ENCODE data around the gene GNG2.
"Not testable (repeated sequence)": the region's sequence is repeated elsewhere in the genome, so short reads cannot be mapped to it uniquely, and the experiment has no call there.

The GNG2 gene

DNA sequence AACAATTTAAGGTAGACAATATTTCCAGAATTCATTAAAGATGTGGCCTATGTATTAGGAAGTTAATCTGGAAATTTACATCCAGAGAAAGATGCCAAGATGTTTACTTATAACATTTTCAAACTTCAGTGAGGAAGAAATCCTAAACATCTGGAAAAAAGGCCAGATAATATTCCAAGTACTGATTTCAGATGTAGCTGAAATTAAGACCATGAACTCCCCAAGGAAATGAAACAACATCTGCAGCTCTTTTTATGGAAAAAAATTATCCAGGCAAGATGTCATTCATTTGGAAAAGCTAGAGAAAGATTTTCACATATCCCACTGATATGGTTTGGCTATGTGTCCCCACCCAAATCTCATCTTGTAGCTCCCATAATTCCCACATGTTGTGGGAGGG is 35.0 kb downstream of the GNG2 start:
- no peaks in the 10 kb centered on the region for H3K9me3 ChIP-seq (ENCODE audit: control insufficient read depth, insufficient read depth, low read length)
- TF ChIP-seq CTCF (IDR thresholded peaks at IDR 0.05; ENCODE audit: low read depth, low read length, poor library complexity, severe bottlenecking) (no peak), EZH2phosphoT487 (IDR thresholded peaks at IDR 0.05; ENCODE audit: borderline replicate concordance, low read length) (no peak)
- no peaks in the 10 kb centered on the region for H3K4me1 ChIP-seq (ENCODE audit: control insufficient read depth, low read length)
- H3F3A ChIP-seq (ENCODE audit: control insufficient read depth, insufficient read depth), result no peaks in the 10 kb centered on the region
- H3K4me3 ChIP-seq (ENCODE audit: low read length), result no peak overlapping the region
- no peaks in the 10 kb centered on the region for H3K36me3 ChIP-seq (ENCODE audit: control insufficient read depth, low read length)
- no peaks in the 10 kb centered on the region for H3K9me2 ChIP-seq (replicated peaks; ENCODE audit: control insufficient read depth, low read length)
- H4K20me1 ChIP-seq (ENCODE audit: control insufficient read depth, insufficient read depth, low read depth, low read length), result no peaks in the 10 kb centered on the region
- H3K4me2 ChIP-seq (ENCODE audit: low read length), result no peak overlapping the region
- H3K79me2 ChIP-seq (ENCODE audit: control insufficient read depth, low read length), result no peaks in the 10 kb centered on the region
- no peak overlapping the region for H3K27ac ChIP-seq (ENCODE audit: low read depth, low read length)
- H3K27me3 ChIP-seq (ENCODE audit: control insufficient read depth, low read length), result no peaks in the 10 kb centered on the region

DNA sequence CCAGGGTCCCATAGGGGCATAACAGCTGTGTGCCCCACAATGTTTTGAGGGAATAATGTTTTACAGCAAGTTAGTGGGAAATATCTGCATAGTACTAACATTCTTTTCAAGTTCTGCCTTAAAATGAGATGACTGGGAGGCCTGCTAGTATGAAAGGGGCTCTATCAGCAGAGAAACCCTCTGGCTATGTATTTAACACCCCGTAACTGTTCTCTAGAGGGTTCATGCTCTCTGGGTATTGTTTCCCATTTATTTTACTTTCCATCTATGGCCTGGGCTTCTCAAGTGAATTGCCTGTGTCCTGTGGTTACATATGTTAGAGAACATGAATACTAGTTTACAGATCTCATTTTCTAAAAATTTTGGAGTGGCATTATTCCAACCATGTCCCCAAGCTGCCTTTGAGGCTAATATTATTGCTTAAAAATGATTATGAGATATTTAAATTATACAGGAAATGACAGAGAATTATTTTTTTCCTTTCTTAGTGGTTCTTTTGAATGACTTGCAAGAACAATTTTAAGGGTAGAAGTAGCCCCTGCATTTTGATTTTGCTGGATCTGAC is 37.5 kb downstream of the GNG2 start:
- Histone ChIP-seq H3K9me2 (replicated peaks; ENCODE audit: control insufficient read depth, low read length) (no peaks in the 10 kb centered on the region), H3K4me2 (ENCODE audit: low read length) (no peak overlapping the region), H3K4me1 (ENCODE audit: control insufficient read depth, low read length) (no peaks in the 10 kb centered on the region), H3F3A (ENCODE audit: control insufficient read depth, insufficient read depth) (no peaks in the 10 kb centered on the region), H4K20me1 (ENCODE audit: control insufficient read depth, insufficient read depth, low read depth, low read length) (no peaks in the 10 kb centered on the region), H3K27me3 (ENCODE audit: control insufficient read depth, low read length) (no peaks in the 10 kb centered on the region), H3K36me3 (ENCODE audit: control insufficient read depth, low read length) (no peaks in the 10 kb centered on the region), H3K4me3 (ENCODE audit: low read length) (no peak overlapping the region), H3K27ac (ENCODE audit: low read depth, low read length) (no peak overlapping the region), H3K79me2 (ENCODE audit: control insufficient read depth, low read length) (no peaks in the 10 kb centered on the region), H3K9me3 (ENCODE audit: control insufficient read depth, insufficient read depth, low read length) (no peaks in the 10 kb centered on the region)
- TF ChIP-seq CTCF (IDR thresholded peaks at IDR 0.05; ENCODE audit: low read depth, low read length, poor library complexity, severe bottlenecking), result no peak
- TF ChIP-seq EZH2phosphoT487 (IDR thresholded peaks at IDR 0.05; ENCODE audit: borderline replicate concordance, low read length), result no peak

- Histone ChIP-seq H3K4me2 (ENCODE audit: low read length) (no peak overlapping the region), H3K9me3 (ENCODE audit: control insufficient read depth, insufficient read depth, low read length) (no peaks in the 10 kb centered on the region; the same call in 1 of the 2 replicates), H3K4me1 (ENCODE audit: control insufficient read depth, low read length) (peaks cover 2% of the 10 kb centered on the region; the same call in 1 of the 2 replicates), H3K9me2 (replicated peaks; ENCODE audit: control insufficient read depth, low read length) (no peaks in the 10 kb centered on the region), H4K20me1 (ENCODE audit: control insufficient read depth, insufficient read depth, low read depth, low read length) (no peaks in the 10 kb centered on the region), H3K4me3 (ENCODE audit: low read length) (no peak overlapping the region), H3F3A (ENCODE audit: control insufficient read depth, insufficient read depth) (no peaks in the 10 kb centered on the region), H3K36me3 (ENCODE audit: control insufficient read depth, low read length) (no peaks in the 10 kb centered on the region), H3K79me2 (ENCODE audit: control insufficient read depth, low read length) (no peaks in the 10 kb centered on the region), H3K27me3 (ENCODE audit: control insufficient read depth, low read length) (no peaks in the 10 kb centered on the region), H3K27ac (ENCODE audit: low read depth, low read length) (no peak overlapping the region)
- TF ChIP-seq CTCF (IDR thresholded peaks at IDR 0.05; ENCODE audit: low read depth, low read length, poor library complexity, severe bottlenecking) (no peak), EZH2phosphoT487 (IDR thresholded peaks at IDR 0.05; ENCODE audit: borderline replicate concordance, low read length) (no peak)
Observed at GRCh38 chr14:51901475-51902024, 41.1 kb downstream of the GNG2 start.

GRCh38 chr14:51905656-51906121 is 45.3 kb downstream of the GNG2 start:
- not testable (repeated sequence) for H3K4me3 ChIP-seq (ENCODE audit: low read length); H3K4me2 ChIP-seq (ENCODE audit: low read length)

More at GRCh38 chr14:51905656-51906121, 45.3 kb downstream of the GNG2 start:
- not testable (repeated sequence) for H3K9me3 ChIP-seq (ENCODE audit: control insufficient read depth, insufficient read depth, low read length); H3K9me2 ChIP-seq (replicated peaks; ENCODE audit: control insufficient read depth, low read length); H3K79me2 ChIP-seq (ENCODE audit: control insufficient read depth, low read length); H3F3A ChIP-seq (ENCODE audit: control insufficient read depth, insufficient read depth); H3K27ac ChIP-seq (ENCODE audit: low read depth, low read length); H3K4me1 ChIP-seq (ENCODE audit: control insufficient read depth, low read length); H3K27me3 ChIP-seq (ENCODE audit: control insufficient read depth, low read length); H4K20me1 ChIP-seq (ENCODE audit: control insufficient read depth, insufficient read depth, low read depth, low read length); H3K36me3 ChIP-seq (ENCODE audit: control insufficient read depth, low read length)
